ENCODE data around the gene DCDC1. TPM values are rescaled to one million over a fixed set of nuclear protein-coding genes. Genes with fewer than 3 reads are reported as not detected.

The DCDC1 gene
- total RNA-seq, 1 experiment from 2014 or later, result 0.58 TPM

DNA sequence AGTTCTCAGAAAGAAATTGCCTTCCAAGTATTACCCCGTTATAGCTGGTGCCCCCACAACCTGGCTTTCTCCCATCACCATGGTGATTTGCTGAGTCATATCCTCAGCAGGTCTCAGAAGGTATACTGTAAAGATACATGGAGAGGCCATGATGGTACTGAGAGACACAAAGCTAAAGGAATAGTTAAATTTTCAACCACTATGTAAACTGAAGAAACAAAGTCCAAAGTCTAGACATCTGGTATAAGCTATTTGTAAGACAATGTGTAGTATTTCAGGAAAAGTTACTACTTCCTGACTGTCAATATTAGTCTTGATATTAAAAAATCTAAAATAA lies 377.1 kb downstream of the DCDC1 start:
- POLR2A ChIA-PET (ENCODE audit: low non-redundant PET), result no interaction called here

DNA sequence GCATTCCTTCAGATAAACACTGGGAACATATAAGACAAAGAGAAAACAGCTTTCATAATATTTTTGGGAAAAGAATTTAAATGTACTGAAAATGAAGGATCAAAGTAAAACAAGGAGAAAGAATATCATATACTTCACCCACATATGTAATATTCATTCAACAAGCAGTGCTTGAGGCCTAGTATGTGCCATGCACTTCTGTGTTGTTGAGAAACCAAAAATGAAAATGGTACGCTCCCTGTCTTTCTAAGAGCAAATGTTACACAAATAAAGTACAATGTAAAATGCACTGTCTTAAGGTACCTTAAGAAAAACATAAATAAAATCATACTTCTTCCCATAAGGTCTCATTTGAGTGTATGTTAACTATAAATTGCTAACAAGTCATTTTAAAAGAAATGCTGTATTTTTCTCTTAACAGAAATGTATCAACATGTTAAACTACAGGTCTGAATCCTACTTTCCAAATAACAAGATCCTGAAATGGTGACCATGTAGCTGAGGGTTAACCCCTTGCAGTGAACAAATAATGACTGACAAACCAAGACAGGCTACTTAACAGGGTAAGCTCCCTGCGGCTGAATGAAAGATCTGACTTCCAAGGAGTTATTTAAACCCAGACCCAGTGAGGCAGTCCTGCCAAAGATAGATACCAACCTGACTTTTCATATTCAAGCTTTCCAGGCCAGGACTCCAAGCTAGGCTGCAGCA lies 377.6 kb downstream of the DCDC1 start:
- DNase-seq (ENCODE audit: low spot score), result no peak
- H3K9me3 ChIP-seq (ENCODE audit: low read depth, low read length, poor library complexity, severe bottlenecking), result no peaks in the 10 kb centered on the region
- no peaks in the 10 kb centered on the region for H3K36me3 ChIP-seq (ENCODE audit: insufficient read depth, low read length, poor library complexity, severe bottlenecking)
- no peak overlapping the region for H3K27ac ChIP-seq (ENCODE audit: low read depth, low read length, poor library complexity, severe bottlenecking)
- H3K27me3 ChIP-seq (replicated peaks; ENCODE audit: insufficient read depth, low read depth, low read length, poor library complexity), result peaks cover 4% of the 10 kb centered on the region
- POLR2A ChIA-PET (ENCODE audit: low non-redundant PET), result no interaction called here
- no TSS peak for BruUV-seq (replicated peaks)
- no peak overlapping the region for H3K4me3 ChIP-seq (ENCODE audit: low read depth, low read length, poor library complexity, severe bottlenecking)
- H3K4me1 ChIP-seq (ENCODE audit: insufficient read depth, low read length, poor library complexity, severe bottlenecking), result no peaks in the 10 kb centered on the region
- intact Hi-C loops (cut with micrococcal nuclease; ENCODE audit: unreplicated experiment), result no loop called here
- no peak for TF ChIP-seq EZH2 (IDR thresholded peaks at IDR 0.05; ENCODE audit: borderline replicate concordance, low read depth, low read length, poor library complexity, severe bottlenecking)
- TF ChIP-seq, protein P1, sequence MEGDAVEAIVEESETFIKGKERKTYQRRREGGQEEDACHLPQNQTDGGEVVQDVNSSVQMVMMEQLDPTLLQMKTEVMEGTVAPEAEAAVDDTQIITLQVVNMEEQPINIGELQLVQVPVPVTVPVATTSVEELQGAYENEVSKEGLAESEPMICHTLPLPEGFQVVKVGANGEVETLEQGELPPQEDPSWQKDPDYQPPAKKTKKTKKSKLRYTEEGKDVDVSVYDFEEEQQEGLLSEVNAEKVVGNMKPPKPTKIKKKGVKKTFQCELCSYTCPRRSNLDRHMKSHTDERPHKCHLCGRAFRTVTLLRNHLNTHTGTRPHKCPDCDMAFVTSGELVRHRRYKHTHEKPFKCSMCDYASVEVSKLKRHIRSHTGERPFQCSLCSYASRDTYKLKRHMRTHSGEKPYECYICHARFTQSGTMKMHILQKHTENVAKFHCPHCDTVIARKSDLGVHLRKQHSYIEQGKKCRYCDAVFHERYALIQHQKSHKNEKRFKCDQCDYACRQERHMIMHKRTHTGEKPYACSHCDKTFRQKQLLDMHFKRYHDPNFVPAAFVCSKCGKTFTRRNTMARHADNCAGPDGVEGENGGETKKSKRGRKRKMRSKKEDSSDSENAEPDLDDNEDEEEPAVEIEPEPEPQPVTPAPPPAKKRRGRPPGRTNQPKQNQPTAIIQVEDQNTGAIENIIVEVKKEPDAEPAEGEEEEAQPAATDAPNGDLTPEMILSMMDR (conservative IDR thresholded peaks at IDR 0.05; ENCODE audit: low read depth, low read length), result no peak
- CTCF ChIA-PET, result no interaction called here

More for the DNA sequence above, 377.1 kb downstream of the DCDC1 start:
- DNase-seq (ENCODE audit: low spot score), result no peak
- Histone ChIP-seq H3K27me3 (replicated peaks; ENCODE audit: insufficient read depth, low read depth, low read length, poor library complexity) (peaks cover 4% of the 10 kb centered on the region), H3K27ac (ENCODE audit: low read depth, low read length, poor library complexity, severe bottlenecking) (no peak overlapping the region), H3K4me1 (ENCODE audit: insufficient read depth, low read length, poor library complexity, severe bottlenecking) (no peaks in the 10 kb centered on the region), H3K36me3 (ENCODE audit: insufficient read depth, low read length, poor library complexity, severe bottlenecking) (no peaks in the 10 kb centered on the region), H3K4me3 (ENCODE audit: low read depth, low read length, poor library complexity, severe bottlenecking) (no peak overlapping the region), H3K9me3 (ENCODE audit: low read depth, low read length, poor library complexity, severe bottlenecking) (no peaks in the 10 kb centered on the region)
- intact Hi-C loops (cut with micrococcal nuclease; ENCODE audit: unreplicated experiment), result no loop called here
- CTCF ChIA-PET, result no interaction called here
- TF ChIP-seq, protein P1 (conservative IDR thresholded peaks at IDR 0.05; ENCODE audit: low read depth, low read length), result no peak
- TF ChIP-seq EZH2 (IDR thresholded peaks at IDR 0.05; ENCODE audit: borderline replicate concordance, low read depth, low read length, poor library complexity, severe bottlenecking), result no peak
- BruUV-seq (replicated peaks), result no TSS peak

GRCh38 chr11:30991376-30991775 lies 378.2 kb downstream of the DCDC1 start:
- CTCF ChIA-PET, result no interaction called here
- intact Hi-C loops (cut with micrococcal nuclease; ENCODE audit: unreplicated experiment), result no loop called here
- no peaks in the 10 kb centered on the region for H3K4me1 ChIP-seq (ENCODE audit: insufficient read depth, low read length, poor library complexity, severe bottlenecking)
- POLR2A ChIA-PET (ENCODE audit: low non-redundant PET), result no interaction called here
- H3K4me3 ChIP-seq (ENCODE audit: low read depth, low read length, poor library complexity, severe bottlenecking), result no peak overlapping the region
- DNase-seq (ENCODE audit: low spot score), result no peak
- no peak overlapping the region for H3K27ac ChIP-seq (ENCODE audit: low read depth, low read length, poor library complexity, severe bottlenecking)
- no peaks in the 10 kb centered on the region for H3K36me3 ChIP-seq (ENCODE audit: insufficient read depth, low read length, poor library complexity, severe bottlenecking)
- TF ChIP-seq, protein P1 (conservative IDR thresholded peaks at IDR 0.05; ENCODE audit: low read depth, low read length), result no peak
- peaks cover 4% of the 10 kb centered on the region for H3K27me3 ChIP-seq (replicated peaks; ENCODE audit: insufficient read depth, low read depth, low read length, poor library complexity)
- H3K9me3 ChIP-seq (ENCODE audit: low read depth, low read length, poor library complexity, severe bottlenecking), result no peaks in the 10 kb centered on the region
- BruUV-seq (replicated peaks), result no TSS peak

All from A673 (cell line).